Esophagus muscularis mucosa (tissue), 4 donors: Measurements from ENCODE around the gene NTRK2. TPM values are rescaled to one million over a fixed set of nuclear protein-coding genes. Genes with fewer than 3 reads are reported as not detected.

ENCODE experiments used
- DNase-seq: peaks from one replicate; pipeline ENCODE4 v3.0.0-alpha.2; 2017; ENCODE audit errors: extremely low spot score
- H3K27ac ChIP-seq, 4 donors: fragments of 200-600 bp; sonication (generic); replicated peaks in 1 of 4; 1 replicate in 3 of 4; 2 replicates in 1 of 4; pipeline ENCODE4 v1.5.1; 2016 to 2019; ENCODE audit warnings: mild to moderate bottlenecking in 1 of 4
- H3K27me3 ChIP-seq, 4 donors: fragments of 200-600 bp; sonication (generic); one replicate each; pipeline versions ENCODE4 v1.5.1 to v1.6.0; 2016 to 2019
- H3K36me3 ChIP-seq, 4 donors: fragments of 200-600 bp; sonication (generic); one replicate each; pipeline ENCODE4 v1.5.1; 2016 to 2019
- H3K4me1 ChIP-seq, 4 donors: fragments of 200-600 bp; sonication (generic); one replicate each; pipeline ENCODE4 v1.5.1; 2016 to 2019
- H3K4me3 ChIP-seq, 4 donors: fragments of 200-600 bp; sonication (generic); 1 replicate in 2 of 4; 2 replicates in 2 of 4; pipeline ENCODE4 v1.5.1; 2016 to 2019; ENCODE audit warnings: mild to moderate bottlenecking in 4 of 4, moderate library complexity in 1 of 4
- H3K9me3 ChIP-seq, 4 donors: fragments of 200-600 bp; sonication (generic); 1 replicate in 3 of 4; 2 replicates in 1 of 4; pipeline ENCODE4 v1.5.1; 2016 to 2019
- CTCF ChIP-seq, 3 experiments: fragments of 200-600 bp in 2 of 3; fragments of 450-650 bp in 1 of 3; sonication (generic) in 2 of 3; IDR thresholded peaks; one replicate each; pipeline ENCODE4 v1.5.1; 2017 to 2019; ENCODE audit warnings: antibody characterized with exemption in 3 of 3, mild to moderate bottlenecking in 2 of 3, moderate library complexity in 1 of 3
- EP300 ChIP-seq: sonication (generic); formaldehyde crosslinking; IDR thresholded peaks from one replicate; pipeline ENCODE4 v1.6.1; 2017; ENCODE audit warnings: antibody characterized with exemption
- POLR2A ChIP-seq: fragments of 450-650 bp; IDR thresholded peaks from one replicate; pipeline ENCODE4 v1.6.1; 2017; ENCODE audit warnings: antibody characterized with exemption, moderate library complexity, mild to moderate bottlenecking, low read depth
- POLR2AphosphoS5 ChIP-seq, 2 donors: sonication (generic); formaldehyde crosslinking; IDR thresholded peaks; one replicate each; pipeline ENCODE4 v1.6.1; 2017; ENCODE audit warnings: antibody characterized with exemption in 2 of 2
- WGBS: methylation state at CpG from one replicate; pipeline ENCODE4 v1.1.5; 2018; 5-methylcytosine and 5-hydroxymethylcytosine counted together
- intact Hi-C: fragments of 100-400 bp; cut with DNase I; formaldehyde crosslinking; loops from one replicate; pipeline ENCODE4 v1.15.1; 2023
- total RNA-seq, 4 donors: library from RNA; depleted of rRNA; stranded (reverse); fragments of >200 nt; gene quantifications; one replicate each; pipeline versions ENCODE4 v1.1.0 to v1.2.1, GENCODE V29; 2016

The NTRK2 gene
- total RNA-seq, 4 donors from 2014 or later = 1.2 to 6.3 (median 5.5) TPM

DNA sequence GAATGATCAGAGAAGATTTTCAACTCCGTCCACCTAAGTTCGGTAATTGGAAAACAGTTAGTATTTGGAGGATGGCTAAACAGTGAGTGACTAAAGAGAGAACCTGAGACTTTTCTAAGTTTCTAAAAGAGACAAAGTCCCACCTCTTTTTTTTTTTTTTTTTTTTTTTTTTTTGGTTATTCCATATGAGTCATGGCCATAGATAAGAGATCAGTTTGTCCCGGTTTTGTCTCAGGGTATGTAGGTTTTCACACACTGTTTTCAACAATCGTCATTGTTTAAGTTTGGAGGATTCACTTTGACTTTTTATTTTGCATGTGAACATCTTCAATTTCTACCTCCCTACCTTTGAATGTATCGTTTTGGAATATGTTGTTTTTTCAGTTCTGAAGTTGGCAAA, 85.9 kb downstream of the NTRK2 start:
- intact Hi-C loops = no loop called here
- 89% methylated on average over 5 of the region's 5 CpGs for WGBS
- no peak for DNase-seq
- Histone ChIP-seq H3K4me1 (no peaks in the 10 kb centered on the region), H3K4me3 (no peak overlapping the region), H3K36me3 (no peaks in the 10 kb centered on the region), H3K27ac (no peak overlapping the region), H3K9me3 (no peaks in the 10 kb centered on the region), H3K27me3 (no peaks in the 10 kb centered on the region)
- TF ChIP-seq POLR2AphosphoS5 (IDR thresholded peaks at IDR 0.05) = no peak
- TF ChIP-seq EP300 = no peak
- TF ChIP-seq POLR2A = no peak
- TF ChIP-seq CTCF (IDR thresholded peaks at IDR 0.05) = no peak

- TF ChIP-seq EP300 (no peak), POLR2AphosphoS5 (IDR thresholded peaks at IDR 0.05) (no peak), CTCF (IDR thresholded peaks at IDR 0.05) (no peak), POLR2A (no peak)
- 85% methylated on average over 4 of the region's 4 CpGs for WGBS
- intact Hi-C loops = no loop called here
- H3K9me3 ChIP-seq = no peaks in the 10 kb centered on the region
- DNase-seq = no peak
- no peak overlapping the region for H3K4me3 ChIP-seq
- H3K27ac ChIP-seq = no peak overlapping the region
- H3K27me3 ChIP-seq = no peaks in the 10 kb centered on the region
- H3K36me3 ChIP-seq = no peaks in the 10 kb centered on the region
- no peaks in the 10 kb centered on the region for H3K4me1 ChIP-seq
Observed at GRCh38 chr9:84756171-84756570, 86.6 kb downstream of the NTRK2 start.

DNA sequence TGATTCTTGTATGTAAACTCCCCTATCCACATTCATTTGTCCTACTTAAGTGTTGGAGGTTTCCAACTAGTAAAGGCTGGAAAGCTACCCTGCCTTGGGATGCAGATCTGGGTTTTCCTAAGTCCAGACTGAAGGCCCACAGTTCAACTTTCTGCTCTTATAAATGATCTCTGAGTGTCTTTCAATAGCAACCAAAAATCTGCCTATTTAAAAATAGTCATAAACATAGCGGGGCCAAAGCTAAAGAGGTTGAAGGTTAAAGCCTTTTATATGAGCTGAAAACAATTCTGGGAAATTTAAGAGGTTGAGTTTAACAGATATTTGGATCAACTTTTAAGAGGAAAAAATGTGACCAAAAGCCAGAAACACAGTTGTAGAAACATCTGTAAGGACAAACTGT, 87.2 kb downstream of the NTRK2 start:
- DNase-seq = no peak
- no peaks in the 10 kb centered on the region for H3K27me3 ChIP-seq
- H3K36me3 ChIP-seq = no peaks in the 10 kb centered on the region
- no peak overlapping the region for H3K4me3 ChIP-seq
- intact Hi-C loops = no loop called here
- H3K27ac ChIP-seq = no peak overlapping the region
- no peaks in the 10 kb centered on the region for H3K9me3 ChIP-seq
- WGBS = 48% methylated on average over 1 of the region's 1 CpG
- TF ChIP-seq POLR2AphosphoS5 (IDR thresholded peaks at IDR 0.05) = no peak
- TF ChIP-seq CTCF (IDR thresholded peaks at IDR 0.05) = no peak
- TF ChIP-seq EP300 = no peak
- no peak for TF ChIP-seq POLR2A
- no peaks in the 10 kb centered on the region for H3K4me1 ChIP-seq

GRCh38 chr9:84758817-84759216, 89.3 kb downstream of the NTRK2 start:
- Histone ChIP-seq H3K36me3 (no peaks in the 10 kb centered on the region), H3K27ac (no peak overlapping the region), H3K9me3 (no peaks in the 10 kb centered on the region), H3K4me3 (no peak overlapping the region), H3K4me1 (no peaks in the 10 kb centered on the region), H3K27me3 (no peaks in the 10 kb centered on the region)
- TF ChIP-seq POLR2AphosphoS5 (IDR thresholded peaks at IDR 0.05) = no peak
- no peak for TF ChIP-seq CTCF (IDR thresholded peaks at IDR 0.05)
- TF ChIP-seq POLR2A = no peak
- TF ChIP-seq EP300 = no peak
- intact Hi-C loops = no loop called here
- 77% methylated on average over 1 of the region's 1 CpG for WGBS
- no peak for DNase-seq

DNA sequence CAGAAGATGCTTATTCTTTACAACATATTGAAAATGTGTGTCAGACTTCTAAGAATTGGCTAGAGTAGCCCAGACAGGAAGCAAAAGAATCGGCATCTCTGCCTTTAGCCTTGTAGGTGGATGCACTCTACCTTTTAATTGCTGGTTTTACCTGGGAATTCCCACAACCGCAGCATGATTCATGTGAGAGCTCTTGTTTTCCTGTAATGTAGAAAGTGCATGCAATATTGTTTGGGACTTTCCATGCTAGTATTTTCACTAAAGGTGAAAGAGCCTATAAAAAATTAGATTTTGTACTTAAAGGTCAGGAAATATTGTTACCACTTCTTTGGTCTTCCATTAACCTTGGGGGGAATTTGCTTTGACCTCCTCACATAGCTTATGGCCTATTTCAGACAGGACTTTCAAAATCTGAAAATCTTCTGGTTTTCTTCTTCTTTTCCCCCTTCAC, 89.8 kb downstream of the NTRK2 start:
- DNase-seq = no peak
- WGBS = 83% methylated on average over 2 of the region's 2 CpGs
- Histone ChIP-seq H3K27ac (no peak overlapping the region), H3K4me1 (no peaks in the 10 kb centered on the region), H3K36me3 (no peaks in the 10 kb centered on the region), H3K4me3 (no peak overlapping the region), H3K9me3 (no peaks in the 10 kb centered on the region), H3K27me3 (no peaks in the 10 kb centered on the region)
- TF ChIP-seq POLR2AphosphoS5 (IDR thresholded peaks at IDR 0.05) (no peak), POLR2A (no peak), CTCF (IDR thresholded peaks at IDR 0.05) (no peak), EP300 (no peak)
- intact Hi-C loops = no loop called here
